Measurements from ENCODE around the gene DMRT1. TPM values are rescaled to one million over a fixed set of nuclear protein-coding genes. Genes with fewer than 3 reads are reported as not detected.
"Not testable (repeated sequence)": the region's sequence is repeated elsewhere in the genome, so short reads cannot be mapped to it uniquely, and the experiment has no call there.

DMRT1 gene
- total RNA-seq, 1 donor, result not detected

DNA sequence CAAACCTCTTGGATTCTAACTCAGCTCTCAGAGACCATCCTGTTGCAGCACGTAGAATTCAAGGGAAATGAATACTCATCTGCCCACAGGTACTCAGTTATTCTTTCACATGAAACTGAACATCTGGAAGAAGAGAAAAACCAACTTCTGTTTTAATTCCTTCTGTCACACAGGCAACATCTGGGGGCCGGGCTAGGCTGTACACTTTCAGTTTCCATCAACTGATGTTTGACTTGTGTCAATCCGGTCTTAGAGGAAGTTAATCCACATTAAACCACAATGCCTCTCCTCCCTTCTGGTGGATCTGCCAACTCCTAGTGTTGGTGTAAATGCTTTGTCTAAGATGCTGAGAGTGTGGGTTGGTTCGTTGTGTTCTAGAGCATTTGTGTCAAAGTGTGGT lies 152.5 kb downstream of the DMRT1 start:
- no peak for DNase-seq (ENCODE audit: low read depth)
- H3K4me3 ChIP-seq (ENCODE audit: low read depth, low read length), result no peak overlapping the region
- TF ChIP-seq, protein P1, sequence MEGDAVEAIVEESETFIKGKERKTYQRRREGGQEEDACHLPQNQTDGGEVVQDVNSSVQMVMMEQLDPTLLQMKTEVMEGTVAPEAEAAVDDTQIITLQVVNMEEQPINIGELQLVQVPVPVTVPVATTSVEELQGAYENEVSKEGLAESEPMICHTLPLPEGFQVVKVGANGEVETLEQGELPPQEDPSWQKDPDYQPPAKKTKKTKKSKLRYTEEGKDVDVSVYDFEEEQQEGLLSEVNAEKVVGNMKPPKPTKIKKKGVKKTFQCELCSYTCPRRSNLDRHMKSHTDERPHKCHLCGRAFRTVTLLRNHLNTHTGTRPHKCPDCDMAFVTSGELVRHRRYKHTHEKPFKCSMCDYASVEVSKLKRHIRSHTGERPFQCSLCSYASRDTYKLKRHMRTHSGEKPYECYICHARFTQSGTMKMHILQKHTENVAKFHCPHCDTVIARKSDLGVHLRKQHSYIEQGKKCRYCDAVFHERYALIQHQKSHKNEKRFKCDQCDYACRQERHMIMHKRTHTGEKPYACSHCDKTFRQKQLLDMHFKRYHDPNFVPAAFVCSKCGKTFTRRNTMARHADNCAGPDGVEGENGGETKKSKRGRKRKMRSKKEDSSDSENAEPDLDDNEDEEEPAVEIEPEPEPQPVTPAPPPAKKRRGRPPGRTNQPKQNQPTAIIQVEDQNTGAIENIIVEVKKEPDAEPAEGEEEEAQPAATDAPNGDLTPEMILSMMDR (IDR thresholded peaks at IDR 0.05; ENCODE audit: insufficient read depth, low read depth, low read length), result no peak

DNA sequence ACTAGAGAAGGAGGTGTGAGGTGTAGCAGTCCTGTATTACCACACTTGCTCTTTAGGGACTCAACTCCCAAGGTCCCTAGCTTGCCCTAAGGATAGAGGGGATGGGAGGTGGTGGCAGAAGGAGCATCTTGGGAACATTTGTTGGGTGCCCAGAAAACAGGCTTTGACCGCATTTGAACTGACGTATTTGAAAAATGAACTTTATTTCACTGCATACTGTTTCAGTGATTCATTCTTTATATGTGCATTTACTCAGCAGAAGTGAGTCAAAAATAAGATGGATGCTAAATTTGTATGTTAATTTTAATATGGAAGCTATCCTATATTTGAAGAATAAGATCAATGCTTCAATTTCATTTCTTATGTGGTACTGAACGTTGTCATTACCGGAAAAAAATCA lies 153.7 kb downstream of the DMRT1 start:
- DNase-seq (ENCODE audit: low read depth), result no peak
- no peak overlapping the region for H3K4me3 ChIP-seq (ENCODE audit: low read depth, low read length)
- TF ChIP-seq, protein P1 (IDR thresholded peaks at IDR 0.05; ENCODE audit: insufficient read depth, low read depth, low read length), result no peak

DNA sequence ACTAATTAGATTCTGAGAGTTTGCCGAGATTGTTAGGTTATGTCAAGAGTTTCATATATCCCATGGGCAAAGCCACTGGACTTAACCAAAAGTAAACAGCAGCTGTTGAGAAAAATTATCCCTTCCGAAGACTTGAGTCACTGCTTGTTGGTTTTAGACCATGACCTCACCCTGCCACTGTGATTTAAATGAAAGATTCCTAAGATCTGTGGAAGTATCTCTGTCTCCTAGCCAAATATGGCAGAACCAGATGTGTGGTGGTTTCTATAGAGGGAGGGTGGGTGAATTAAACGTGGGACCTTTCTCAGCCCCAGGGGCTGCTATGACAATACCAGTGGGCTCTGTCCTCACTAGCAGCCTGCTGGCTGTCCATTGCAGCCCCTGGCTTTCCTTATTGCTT lies 154.3 kb downstream of the DMRT1 start:
- peak; percentile 23 for DNase-seq (ENCODE audit: low read depth)
- H3K4me3 ChIP-seq (ENCODE audit: low read depth, low read length), result no peak overlapping the region
- TF ChIP-seq, protein P1 (IDR thresholded peaks at IDR 0.05; ENCODE audit: insufficient read depth, low read depth, low read length), result no peak

DNA sequence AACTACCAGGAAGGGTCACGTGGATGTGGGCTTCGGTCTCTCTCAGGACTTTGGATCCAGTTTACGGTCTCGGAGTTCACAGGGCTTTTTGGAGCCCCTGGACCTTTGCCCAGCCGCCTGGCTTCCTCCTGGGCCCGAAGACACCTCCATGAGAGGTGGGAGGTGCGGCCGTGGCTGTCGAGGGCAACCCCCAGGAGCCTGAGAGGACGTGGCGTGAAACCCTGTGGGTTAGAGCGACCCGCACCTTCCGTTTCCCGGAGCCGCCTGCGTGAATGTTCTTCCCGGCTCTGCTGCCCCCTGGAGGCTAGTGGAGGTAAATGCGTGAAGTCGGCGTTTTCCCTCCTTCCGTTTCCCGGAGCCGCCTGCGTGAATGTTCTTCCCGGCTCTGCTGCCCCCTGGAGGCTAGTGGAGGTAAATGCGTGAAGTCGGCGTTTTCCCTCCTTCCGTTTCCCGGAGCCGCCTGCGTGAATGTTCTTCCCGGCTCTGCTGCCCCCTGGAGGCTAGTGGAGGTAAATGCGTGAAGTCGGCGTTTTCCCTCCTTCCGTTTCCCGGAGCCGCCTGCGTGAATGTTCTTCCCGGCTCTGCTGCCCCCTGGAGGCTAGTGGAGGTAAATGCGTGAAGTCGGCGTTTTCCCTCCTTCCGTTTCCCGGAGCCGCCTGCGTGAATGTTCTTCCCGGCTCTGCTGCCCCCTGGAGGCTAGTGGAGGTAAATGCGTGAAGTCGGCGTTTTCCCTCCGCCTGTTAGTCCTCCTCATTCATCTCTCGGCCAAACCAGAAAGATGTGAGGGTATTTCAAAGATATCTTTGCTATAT lies 157.0 kb downstream of the DMRT1 start:
- H3K4me3 ChIP-seq (ENCODE audit: low read depth, low read length); DNase-seq (ENCODE audit: low read depth): not testable (repeated sequence)
- TF ChIP-seq, protein P1 (IDR thresholded peaks at IDR 0.05; ENCODE audit: insufficient read depth, low read depth, low read length), result peak; percentile 24

DNA sequence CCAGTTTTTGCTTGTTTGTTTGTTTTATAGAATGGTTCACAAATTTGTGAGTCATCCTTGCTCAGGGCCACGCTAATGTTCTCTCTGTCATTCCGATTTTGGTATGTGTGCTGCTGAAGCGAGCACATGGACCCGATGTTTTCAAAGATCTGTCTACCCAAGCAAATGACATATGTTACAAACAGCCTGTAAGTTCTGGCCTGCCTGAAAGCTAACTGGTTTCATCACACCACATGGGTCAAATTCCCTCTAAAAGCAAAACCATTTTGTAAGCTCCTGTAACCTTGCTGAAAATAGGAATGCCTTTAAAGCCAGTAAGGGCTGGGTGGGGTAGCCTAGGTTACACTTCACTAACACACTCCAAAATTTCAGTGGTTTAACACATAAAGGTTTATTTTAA lies 160.3 kb downstream of the DMRT1 start:
- no peak overlapping the region for H3K4me3 ChIP-seq (ENCODE audit: low read depth, low read length)
- DNase-seq (ENCODE audit: low read depth), result peak; percentile 26
- TF ChIP-seq, protein P1 (IDR thresholded peaks at IDR 0.05; ENCODE audit: insufficient read depth, low read depth, low read length), result no peak

DNA sequence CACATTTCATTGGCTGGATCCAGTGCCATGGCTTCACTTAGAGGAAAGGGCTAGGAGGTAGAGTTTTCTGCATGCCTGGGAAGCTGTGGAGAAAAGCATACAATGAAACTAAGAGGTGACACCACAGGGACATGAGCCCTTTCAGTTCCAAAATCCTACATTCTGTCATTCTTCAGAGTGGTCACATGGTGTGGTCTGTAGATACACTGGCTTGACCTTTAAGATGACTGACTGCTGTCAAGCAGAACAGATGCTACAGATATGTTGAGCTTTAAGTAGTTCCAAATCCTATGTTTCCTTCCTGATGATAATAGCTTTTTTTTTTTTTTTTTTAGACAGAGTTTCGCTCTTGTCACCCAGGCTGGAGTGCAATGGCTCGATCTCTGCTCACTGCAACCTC lies 161.2 kb downstream of the DMRT1 start:
- DNase-seq (ENCODE audit: low read depth), result no peak
- no peak overlapping the region for H3K4me3 ChIP-seq (ENCODE audit: low read depth, low read length)
- TF ChIP-seq, protein P1 (IDR thresholded peaks at IDR 0.05; ENCODE audit: insufficient read depth, low read depth, low read length), result no peak

Measured in fibroblast of villous mesenchyme (primary cell).